ENCODE results near the gene GRK2. TPM values are rescaled to one million over a fixed set of nuclear protein-coding genes. Genes with fewer than 3 reads are reported as not detected.

Gene GRK2
- total and polyA plus RNA-seq, 9 of the 15 experiments (the other 6 are each of a cell fraction or from before 2014, with no cell fraction given) = 0.24 to 95.8 (median 56.5) TPM

DNA sequence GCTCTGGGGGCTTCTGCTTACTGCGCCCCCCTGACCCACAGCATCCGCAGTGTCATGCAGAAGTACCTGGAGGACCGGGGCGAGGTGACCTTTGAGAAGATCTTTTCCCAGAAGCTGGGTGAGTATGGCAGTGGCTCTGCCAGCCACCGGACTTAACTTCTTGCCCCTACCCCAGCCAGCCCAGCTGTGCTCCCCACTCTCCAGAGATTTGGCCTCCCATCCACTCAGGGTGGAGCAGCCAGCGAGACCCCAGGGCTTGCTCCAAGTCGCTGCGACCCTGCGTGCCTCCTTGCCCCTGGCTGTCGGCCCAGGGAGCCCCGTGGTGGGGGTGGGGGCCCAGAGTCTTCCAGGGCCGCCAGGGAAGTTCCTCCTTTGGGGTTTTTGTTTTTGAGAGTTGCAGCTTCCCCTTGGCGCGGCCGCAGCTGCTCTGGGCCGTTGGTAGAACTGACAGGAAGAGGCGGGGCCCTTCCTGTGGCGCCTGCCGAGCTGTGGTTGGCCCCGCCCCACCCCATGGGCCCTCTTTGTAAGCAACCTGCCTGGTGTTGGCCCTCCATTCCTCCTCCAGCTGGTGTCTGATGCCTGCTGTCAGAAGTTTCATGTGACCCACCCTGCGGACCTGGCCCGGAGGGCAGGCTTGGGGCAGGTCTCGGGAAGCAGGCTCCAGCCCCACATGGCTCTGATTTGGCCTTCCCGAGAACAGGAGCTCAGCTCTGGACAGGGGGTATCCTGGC, 11.1 kb downstream of the GRK2 start (continued):
- TF ChIP-seq JUN (IDR thresholded peaks at IDR 0.05; ENCODE audit: borderline replicate concordance, low read depth, low read length) (0 out of 2 replicates have a peak, but pooled peaks have one; percentile 17), JUN (CRISPR knock-in tag; IDR thresholded peaks at IDR 0.05; ENCODE audit: borderline replicate concordance) (no peak; the same call in 1 of the 2 replicates), MAFF (IDR thresholded peaks at IDR 0.05; ENCODE audit: low read length) (no peak), EP400 (IDR thresholded peaks at IDR 0.05) (peak; percentile 84), SP1 (CRISPR knock-in tag; IDR thresholded peaks at IDR 0.05) (peak; percentile 70), TBL1XR1 (IDR thresholded peaks at IDR 0.05; ENCODE audit: low read length in 2 of 2) (peak in 1 of 2 experiments; percentile 47; a peak in 1 of 4 replicates), ZNF239 (CRISPR knock-in tag; IDR thresholded peaks at IDR 0.05) (peak; percentile 47), ZNF134 (CRISPR knock-in tag; conservative IDR thresholded peaks at IDR 0.05) (no peak), SPI1 (IDR thresholded peaks at IDR 0.05; ENCODE audit: borderline replicate concordance, low read depth, low read length) (peak; percentile 69), TOE1 (IDR thresholded peaks at IDR 0.05; ENCODE audit: borderline replicate concordance) (peak; percentile 45; the same call in 1 of the 2 replicates), TOE1 (CRISPR knock-in tag; IDR thresholded peaks at IDR 0.05; ENCODE audit: borderline replicate concordance, low read depth) (0 out of 2 replicates have a peak, but pooled peaks have one; percentile 58), ATF1 (CRISPR knock-in tag; IDR thresholded peaks at IDR 0.05) (no peak), ATF1 (tag; IDR thresholded peaks at IDR 0.05) (peak; percentile 53), IRF2 (CRISPR knock-in tag; IDR thresholded peaks at IDR 0.05) (no peak), NFIC (IDR thresholded peaks at IDR 0.05) (0 out of 2 replicates have a peak, but pooled peaks have one; percentile 5), DPF2 (IDR thresholded peaks at IDR 0.05) (peak; percentile 54), TBP (optimal IDR thresholded peaks at IDR 0.05; ENCODE audit: low read depth, low read length) (peak; percentile 58), BRD4 (IDR thresholded peaks at IDR 0.05) (peak; percentile 73; the same call in 1 of the 2 replicates), ZNF699 (CRISPR knock-in tag; IDR thresholded peaks at IDR 0.05; ENCODE audit: insufficient replicate concordance) (no peak), HDGF (IDR thresholded peaks at IDR 0.05) (0 out of 2 replicates have a peak, but pooled peaks have one; percentile 39), POLR2A (conservative IDR thresholded peaks at IDR 0.05) (peak; percentile 81), ILF3 (IDR thresholded peaks at IDR 0.05; ENCODE audit: borderline replicate concordance) (no peak), HMGN3 (IDR thresholded peaks at IDR 0.05; ENCODE audit: borderline replicate concordance, extremely low read depth, insufficient read length, low read depth, low read length) (peak; percentile 55)
- TF ChIP-seq, protein P1, sequence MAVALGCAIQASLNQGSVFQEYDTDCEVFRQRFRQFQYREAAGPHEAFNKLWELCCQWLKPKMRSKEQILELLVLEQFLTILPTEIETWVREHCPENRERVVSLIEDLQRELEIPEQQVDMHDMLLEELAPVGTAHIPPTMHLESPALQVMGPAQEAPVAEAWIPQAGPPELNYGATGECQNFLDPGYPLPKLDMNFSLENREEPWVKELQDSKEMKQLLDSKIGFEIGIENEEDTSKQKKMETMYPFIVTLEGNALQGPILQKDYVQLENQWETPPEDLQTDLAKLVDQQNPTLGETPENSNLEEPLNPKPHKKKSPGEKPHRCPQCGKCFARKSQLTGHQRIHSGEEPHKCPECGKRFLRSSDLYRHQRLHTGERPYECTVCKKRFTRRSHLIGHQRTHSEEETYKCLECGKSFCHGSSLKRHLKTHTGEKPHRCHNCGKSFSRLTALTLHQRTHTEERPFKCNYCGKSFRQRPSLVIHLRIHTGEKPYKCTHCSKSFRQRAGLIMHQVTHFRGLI (CRISPR knock-in tag; IDR thresholded peaks at IDR 0.05) = peak; percentile 67; the same call in 1 of the 2 replicates
- TF ChIP-seq, protein P2, sequence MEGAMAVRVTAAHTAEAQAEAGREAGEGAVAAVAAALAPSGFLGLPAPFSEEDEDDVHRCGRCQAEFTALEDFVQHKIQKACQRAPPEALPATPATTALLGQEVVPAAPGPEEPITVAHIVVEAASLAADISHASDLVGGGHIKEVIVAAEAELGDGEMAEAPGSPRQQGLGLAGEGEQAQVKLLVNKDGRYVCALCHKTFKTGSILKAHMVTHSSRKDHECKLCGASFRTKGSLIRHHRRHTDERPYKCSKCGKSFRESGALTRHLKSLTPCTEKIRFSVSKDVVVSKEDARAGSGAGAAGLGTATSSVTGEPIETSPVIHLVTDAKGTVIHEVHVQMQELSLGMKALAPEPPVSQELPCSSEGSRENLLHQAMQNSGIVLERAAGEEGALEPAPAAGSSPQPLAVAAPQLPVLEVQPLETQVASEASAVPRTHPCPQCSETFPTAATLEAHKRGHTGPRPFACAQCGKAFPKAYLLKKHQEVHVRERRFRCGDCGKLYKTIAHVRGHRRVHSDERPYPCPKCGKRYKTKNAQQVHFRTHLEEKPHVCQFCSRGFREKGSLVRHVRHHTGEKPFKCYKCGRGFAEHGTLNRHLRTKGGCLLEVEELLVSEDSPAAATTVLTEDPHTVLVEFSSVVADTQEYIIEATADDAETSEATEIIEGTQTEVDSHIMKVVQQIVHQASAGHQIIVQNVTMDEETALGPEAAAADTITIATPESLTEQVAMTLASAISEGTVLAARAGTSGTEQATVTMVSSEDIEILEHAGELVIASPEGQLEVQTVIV (CRISPR knock-in tag; IDR thresholded peaks at IDR 0.05; ENCODE audit: borderline replicate concordance) = peak; percentile 79
- TF ChIP-seq, protein P3, sequence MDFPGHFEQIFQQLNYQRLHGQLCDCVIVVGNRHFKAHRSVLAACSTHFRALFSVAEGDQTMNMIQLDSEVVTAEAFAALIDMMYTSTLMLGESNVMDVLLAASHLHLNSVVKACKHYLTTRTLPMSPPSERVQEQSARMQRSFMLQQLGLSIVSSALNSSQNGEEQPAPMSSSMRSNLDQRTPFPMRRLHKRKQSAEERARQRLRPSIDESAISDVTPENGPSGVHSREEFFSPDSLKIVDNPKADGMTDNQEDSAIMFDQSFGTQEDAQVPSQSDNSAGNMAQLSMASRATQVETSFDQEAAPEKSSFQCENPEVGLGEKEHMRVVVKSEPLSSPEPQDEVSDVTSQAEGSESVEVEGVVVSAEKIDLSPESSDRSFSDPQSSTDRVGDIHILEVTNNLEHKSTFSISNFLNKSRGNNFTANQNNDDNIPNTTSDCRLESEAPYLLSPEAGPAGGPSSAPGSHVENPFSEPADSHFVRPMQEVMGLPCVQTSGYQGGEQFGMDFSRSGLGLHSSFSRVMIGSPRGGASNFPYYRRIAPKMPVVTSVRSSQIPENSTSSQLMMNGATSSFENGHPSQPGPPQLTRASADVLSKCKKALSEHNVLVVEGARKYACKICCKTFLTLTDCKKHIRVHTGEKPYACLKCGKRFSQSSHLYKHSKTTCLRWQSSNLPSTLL (IDR thresholded peaks at IDR 0.05) = no peak

Data from K562 (cell line).